ENCODE results near the gene GMPR.
"Not testable (repeated sequence)": the region's sequence is repeated elsewhere in the genome, so short reads cannot be mapped to it uniquely, and the experiment has no call there.

GMPR gene

DNA sequence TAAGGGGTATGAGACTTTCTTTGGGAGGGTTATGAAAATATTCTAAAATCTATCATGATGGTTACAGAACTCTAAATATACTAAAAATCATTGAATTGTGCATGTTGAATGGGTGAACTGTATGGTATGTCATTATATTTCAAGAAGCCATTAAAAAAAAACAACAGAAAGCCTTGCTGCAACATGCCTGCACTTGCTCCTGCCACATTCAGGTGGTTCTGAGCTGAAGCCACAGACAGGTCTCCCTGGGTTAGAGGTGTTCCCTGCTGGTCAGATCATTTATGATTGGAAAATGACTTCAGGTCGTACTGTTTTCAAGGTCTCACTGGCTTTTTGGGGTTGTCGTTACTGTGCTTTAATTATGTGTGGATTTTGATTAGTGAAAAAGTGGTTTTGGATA is 13.3 kb downstream of the GMPR start:
- peak in 1 of 3 experiments; percentile 6 for DNase-seq

DNA sequence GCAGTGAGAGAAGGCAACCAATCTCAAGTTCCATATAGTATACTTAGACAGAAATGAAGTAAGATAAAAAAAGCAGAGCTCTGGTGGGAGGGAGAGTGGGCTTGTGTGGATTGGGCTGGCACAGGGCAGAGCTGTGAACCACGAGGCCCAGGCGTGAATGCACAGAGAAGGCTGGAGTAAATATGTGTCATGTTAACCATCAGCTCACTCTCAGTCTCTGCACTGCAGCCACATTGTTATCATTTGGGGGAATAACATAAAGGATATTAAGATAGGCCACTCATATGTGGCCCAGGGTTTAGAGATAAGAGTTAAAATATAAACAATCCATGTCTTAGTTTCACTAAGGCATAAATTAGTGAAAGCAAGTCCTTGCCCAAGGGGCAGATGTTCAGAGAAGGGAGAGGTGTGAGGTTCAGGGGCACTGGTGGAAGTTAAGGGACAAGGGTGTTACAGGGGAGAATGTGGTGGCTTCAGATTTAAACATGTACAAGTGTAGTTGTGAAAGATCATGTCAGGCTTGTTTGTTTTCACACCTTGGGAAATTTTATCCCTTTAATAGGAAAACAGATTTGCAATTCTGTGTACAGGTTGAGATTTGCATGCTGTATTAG is 14.4 kb downstream of the GMPR start:
- no peak for DNase-seq

DNA sequence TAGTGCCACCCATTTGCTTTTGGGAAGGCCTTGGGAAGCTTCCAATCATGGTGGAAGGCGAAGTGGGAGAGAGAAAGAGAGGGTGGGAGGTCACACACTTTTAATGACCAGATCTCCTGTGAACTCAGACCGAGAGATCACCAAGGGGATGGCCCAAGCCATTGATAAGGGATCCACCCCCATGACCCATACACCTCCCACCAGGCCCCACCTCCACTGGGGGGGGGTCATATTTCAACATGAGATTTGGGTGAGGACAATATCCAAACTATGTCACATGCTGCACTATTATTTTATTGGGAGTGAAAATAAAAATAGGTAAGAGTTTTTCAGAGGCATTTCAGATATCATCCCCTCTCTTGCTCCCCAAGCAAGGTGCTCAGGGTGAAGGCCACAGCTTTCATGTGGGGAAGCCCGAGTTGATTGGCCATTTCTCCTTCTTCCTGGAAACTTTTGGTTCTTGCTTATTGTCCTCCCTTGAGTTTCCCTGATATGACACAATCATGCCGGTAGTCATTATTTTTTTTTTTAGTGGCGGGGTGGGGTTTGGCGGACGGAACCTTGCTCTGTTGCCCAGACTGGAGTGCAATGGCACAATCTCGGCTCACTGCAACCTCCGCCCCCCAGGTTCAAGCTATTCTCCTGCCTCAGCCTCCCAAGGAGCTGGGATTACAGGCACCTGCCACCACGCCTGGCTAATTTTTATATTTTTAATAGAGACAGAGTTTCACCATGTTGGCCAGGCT is 15.2 kb downstream of the GMPR start:
- no peak for DNase-seq

DNA sequence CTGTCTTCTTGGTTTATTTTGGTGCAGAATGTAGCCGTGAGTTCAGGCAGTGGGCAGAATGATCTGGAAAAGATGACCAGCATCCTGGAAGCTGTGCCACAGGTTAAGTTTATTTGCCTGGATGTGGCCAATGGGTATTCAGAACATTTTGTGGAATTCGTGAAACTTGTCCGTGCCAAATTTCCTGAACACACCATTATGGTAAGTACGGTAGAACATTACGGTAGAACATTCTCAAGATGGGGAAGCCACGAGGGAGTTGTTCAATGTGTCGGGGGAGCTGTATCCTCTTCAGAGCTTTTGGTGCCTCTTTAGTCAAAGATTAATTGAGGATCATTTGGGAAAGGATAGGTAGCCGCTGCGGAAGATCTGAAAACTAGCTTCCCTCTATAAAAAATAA is 16.1 kb downstream of the GMPR start:
- no peak for DNase-seq

DNA sequence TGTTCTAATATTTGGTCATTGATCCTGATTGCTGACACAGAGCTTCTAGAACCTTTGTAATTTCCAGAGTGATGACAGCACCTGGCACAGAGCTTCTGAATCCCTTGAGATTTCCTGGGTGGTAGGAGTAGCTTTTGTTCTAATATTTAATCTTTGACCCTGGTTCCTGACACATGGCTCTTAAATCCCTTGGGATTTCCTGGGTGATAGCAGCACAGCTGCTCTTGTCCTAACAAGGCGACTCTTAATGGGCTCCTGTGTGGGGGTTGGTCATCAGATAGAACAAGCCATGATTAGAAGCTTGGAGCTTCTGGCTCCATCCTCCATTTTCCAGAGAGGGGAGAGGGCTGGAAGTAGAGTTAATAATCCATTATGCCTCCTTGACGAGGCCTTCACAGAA is 18.4 kb downstream of the GMPR start:
- DNase-seq = peak in 1 of 3 experiments; percentile 7

DNA sequence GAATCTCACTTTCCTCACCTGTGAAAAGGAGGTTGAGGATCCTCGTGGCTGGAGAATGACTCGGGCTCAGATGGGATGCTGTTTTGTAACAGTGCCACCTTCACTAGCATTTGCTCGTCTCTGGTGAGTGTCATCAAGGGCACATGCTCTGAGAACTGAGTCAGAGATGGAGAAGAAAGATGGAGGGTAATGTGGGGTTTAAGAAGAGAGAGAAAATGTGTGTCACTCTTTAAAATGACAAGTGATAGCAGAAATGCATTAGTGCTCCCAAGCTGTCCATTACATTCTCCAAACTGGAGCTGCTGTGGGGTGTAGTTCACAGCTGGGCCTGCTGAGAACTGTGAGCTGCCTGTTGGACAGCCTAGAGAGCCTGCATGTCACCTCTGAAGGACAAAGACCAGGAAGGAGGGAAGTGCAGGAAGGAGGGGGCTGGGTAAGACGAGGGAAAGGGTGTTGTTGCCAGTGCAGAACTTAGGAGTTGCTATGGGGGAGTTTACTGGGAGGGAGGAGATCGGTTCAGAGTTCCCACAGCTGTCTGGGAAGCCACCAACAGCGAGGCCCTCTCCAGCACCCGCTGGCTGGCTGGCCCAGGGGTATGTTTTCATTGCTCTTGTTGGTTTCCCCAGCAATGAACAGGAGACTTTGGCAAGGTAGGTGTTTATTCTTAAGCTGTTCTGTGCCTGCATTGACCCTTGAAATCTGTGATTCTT is 19.8 kb downstream of the GMPR start:
- DNase-seq = no peak

DNA sequence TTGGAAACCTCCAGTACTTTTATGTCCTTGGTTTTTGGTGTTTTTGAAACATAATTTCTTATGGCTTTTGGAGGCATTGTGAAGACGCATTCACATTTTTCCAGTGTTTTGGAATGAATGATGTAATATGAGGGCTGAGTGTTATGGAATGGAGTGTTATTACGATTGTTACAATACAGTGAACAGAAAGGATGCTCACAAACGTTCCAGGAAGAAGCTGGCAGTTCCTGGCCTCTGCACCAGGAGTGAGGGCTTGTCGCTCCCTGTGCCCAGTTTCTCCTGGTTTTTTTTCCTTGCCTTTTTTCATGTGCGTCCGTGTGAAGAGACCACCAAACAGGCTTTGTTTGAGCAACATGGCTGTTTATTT is 20.3 kb downstream of the GMPR start:
- no peak for DNase-seq

DNA sequence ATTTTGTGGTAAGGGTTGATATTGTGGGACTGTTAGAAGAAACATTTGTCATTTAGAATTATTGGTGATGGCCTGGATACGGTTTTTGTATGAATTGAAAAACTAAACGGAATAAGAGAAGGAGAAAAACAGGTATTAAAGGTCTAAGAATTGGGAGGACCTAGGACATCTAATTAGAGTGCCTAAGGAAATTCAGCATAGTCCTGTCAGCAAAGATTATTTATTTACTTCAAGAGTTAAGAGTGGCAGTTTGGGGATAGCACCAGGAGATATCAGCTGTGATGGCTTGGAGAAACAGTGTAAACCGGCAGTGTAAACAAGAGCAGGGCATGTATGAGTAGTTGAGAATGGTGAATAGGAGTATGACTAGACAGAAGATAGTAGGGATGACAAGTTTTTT is 21.2 kb downstream of the GMPR start:
- not testable (repeated sequence) for DNase-seq

DNA sequence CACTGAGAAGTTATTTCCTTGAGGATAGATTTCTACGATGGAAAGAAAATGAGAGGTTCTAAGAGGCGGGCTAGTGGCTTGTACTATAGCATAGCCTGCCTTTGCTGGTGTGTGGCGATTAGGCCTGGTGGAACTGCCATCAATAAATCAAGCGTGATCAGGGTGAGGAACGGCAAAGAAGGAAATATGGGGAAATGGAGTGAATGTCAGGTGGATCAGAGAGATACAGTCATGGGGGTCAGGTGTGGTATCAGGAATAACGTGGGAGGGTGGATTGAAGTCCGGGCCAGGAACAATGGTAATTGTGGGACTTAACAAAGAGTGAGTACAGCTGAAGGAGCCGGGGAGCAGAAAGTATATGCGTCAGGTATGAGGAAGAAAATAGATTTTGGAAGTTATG is 22.2 kb downstream of the GMPR start:
- not testable (repeated sequence) for DNase-seq

DNA sequence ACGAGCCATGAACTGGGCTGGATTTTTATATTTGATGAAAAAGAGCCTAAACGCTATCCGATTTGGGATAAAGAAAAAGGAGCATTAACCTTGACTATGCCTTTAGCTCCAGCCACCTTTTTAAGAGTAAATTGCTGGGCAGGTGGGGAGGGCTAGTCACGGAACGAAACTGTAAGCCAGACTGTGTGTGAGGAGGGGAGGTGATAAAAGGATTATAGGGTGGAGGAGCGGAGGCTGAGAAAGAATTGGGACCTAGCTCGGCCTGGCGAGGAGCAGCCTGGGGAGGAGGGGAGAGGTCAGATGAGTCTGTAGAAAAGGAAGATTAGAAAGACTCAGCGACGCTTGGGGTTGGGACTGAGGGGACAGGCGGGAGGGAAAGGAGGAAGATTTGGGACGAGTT is 24.4 kb downstream of the GMPR start:
- DNase-seq = not testable (repeated sequence)

DNA sequence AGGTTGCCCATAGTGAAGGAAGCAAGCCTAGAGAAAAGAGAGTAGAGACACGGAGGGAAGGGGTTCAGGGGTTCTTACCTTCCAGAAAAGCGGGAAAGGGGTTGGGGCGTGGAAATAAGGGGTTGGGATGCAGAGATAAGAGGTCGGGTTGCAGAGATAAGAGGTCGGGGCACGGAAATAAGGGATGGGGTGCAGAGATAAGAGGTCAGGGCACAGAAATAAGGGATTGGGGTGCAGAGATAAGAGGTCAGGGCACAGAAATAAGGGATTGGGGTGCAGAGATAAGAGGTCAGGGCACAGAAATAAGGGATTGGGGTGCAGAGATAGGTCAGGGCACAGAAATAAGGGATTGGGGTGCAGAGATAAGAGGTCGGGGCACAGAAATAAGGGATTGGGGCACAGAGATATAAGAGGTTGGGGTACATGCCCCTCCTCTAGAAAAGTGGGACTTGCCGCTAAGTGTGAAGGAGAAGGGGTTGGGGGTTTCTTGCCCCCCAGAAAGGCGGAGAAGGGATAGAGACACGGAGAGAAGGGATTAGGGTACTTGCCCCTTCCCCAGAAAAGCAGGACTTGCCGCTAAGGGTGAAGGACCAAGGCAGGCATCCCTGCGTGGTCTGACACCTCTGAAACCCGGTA is 25.2 kb downstream of the GMPR start:
- DNase-seq = not testable (repeated sequence)

DNA sequence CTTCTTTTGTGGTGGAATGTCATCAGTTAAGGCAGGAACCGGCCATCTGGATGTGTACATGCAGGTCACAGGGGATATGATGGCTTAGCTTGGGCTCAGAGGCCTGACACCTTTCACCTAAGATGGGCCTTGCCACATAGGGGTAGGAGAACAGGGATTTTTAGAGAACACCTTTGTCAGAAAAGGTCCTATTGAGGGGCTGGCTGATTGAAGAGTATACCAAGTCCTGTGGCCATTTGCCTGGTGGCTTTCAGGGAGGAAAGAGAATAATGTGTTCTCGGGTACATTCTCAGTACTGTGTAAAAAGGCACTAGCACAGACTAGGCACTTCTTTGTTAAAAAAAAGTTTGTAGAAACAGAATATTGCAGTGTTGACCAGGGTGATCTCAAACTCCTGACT is 26.4 kb downstream of the GMPR start:
- DNase-seq = no peak

DNA sequence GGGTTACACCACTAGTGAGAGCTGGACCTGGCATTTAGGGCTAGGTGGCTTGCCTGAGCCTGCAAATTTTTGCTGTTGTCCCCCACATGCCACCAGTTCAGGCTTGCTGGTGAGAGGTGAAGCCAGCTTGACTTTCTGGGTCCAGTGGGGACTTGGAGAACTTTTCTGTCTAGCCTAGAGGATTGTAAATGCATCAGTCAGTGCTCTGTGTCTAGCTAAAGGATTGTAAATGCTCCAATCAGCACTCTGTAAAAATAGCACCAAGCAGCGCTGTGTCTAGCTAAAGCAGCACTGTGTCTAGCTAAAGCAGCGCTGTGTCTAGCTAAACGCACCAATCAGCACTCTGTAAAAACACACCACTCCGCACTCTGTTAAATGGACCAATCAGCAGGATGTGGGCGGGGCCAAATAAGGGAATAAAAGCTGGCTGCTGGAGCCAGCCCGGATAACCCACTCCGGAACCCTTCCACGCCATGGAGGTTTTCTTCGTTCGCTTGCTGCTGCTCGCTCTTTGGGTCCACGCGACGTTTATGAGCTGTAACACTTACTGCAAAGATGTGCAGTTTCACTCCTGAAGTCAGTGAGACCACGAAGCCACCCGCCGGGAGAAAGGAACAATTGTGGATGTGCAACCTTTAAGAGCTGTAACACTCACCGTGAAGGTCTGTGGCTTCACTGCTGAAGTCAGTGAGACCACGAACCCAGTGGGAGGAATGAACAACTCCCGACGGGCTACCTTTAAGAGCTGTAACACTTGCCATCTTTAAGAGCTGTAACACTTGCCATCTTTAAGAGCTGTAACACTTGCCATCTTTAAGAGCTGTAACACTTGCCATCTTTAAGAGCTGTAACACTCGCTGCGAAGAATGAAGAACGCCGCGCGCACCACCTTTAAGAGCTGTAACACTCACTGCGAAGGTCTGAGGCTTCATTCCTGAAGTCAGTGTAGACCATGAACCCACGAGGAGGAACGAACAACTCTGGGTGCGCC is 27.3 kb downstream of the GMPR start:
- DNase-seq = no peak

DNA sequence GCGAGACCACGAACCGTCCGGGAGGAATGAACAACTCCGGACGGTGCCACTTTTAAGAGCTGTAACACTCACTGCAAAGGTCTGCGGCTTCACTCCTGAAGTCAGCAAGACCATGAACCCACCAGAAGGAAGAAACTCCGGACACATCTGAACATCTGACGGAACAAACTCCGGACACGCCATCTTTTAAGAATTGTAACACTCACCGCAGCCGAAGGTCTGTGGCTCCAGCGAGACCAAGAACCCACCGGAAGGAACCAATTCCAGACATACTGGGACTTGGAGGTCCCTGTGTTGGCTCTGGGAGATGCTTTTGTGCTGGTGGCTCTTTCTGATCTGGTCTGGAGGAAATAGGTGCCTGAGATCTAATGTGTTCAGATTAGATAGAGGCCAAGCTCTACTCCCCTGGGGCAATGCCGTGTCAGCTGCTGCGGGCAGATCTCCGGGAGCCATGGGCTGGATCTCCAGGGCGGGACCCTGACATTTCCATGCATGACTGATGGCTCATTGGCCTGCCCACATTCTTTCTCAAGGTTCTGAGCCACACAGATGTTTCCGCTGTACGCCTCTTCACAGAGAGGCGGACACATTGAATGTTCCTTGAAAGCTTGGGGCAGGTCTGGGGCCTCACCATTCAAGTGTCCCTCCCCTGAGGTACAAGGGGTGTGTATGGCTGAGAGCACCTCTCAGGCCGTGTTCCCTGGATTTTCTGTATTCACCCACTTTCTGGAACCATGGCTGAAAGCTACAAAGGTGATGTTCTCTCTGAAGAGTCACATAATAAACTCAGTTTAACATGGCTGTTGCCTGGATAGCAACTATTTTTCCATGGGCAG is 29.3 kb downstream of the GMPR start:
- no peak for DNase-seq

DNA sequence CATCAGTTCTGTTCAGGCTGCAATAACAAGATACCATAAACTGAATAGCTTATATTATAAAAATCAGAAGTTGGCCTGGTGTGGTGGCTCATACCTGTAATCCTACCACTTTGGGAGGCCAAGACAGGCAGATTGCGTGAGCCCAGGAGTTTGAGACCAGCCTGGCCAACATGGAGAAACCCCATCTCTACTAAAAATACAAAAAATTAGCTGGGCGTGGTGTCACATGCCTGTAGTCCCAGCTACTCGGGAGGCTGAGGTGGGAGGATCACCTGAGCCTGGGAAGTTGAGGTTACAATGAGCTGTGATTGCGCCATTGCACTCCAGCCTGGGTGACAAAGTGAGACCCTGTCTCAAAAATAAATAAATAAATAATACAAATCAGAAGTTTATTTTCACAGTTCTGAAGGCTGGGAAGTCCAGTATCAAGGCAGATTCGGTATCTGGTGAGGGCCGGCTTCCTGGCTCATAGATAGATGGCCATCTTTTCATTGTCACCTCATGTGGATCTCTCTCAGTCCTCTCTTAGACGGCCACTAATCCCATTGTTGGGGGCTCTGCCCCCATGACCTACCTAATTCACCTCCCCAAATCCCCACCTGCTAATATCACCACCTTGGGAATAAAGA is 31.2 kb downstream of the GMPR start:
- DNase-seq = not testable (repeated sequence)

DNA sequence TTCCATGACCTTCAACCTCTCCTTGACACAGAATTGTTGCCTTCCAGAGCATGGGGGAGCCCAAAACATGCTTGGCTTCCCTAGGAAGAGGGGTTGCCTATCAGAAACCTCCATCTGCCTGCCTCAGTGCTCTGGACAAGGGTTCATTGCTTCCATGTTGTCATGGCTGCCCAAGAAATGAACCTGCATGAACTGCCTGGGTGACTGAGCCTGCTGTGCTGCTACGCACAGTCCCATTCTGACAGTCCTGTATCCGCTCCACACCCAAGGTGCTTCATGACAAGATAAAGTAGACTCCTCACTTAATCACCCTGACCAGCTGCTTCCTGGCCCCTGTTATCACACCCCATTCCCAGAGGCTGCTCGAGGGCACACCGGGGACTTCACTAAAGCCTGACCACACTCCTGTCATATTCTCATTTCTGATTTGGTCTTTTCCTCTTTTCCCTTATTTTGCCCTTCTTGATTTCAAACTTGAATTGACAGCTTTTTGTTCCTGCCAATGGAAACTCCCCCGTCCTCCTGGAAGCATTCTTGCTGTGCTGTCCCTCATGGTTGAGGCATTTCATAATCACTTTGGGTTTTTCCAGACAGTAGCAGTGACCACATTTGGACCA is 31.9 kb downstream of the GMPR start:
- DNase-seq = no peak

DNA sequence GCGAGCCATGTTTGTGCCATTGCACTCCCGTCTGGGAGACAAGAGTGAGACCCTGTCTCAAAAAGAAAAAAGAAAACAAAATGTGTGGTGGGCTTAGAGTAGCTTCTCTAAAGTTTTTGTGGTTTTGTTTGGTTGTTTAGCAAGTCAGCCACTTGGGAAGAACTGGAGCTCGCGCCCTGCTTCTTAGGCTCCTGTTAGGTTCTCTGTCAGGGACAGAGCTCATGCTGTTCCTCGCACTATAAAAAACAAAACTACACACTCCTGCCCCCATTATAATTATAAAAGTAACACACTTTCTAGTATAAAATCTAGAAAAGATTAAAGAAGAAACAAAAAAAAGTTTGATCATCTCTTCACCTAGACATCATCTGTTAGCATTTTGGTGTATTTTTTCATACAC is 33.0 kb downstream of the GMPR start:
- no peak for DNase-seq

DNA sequence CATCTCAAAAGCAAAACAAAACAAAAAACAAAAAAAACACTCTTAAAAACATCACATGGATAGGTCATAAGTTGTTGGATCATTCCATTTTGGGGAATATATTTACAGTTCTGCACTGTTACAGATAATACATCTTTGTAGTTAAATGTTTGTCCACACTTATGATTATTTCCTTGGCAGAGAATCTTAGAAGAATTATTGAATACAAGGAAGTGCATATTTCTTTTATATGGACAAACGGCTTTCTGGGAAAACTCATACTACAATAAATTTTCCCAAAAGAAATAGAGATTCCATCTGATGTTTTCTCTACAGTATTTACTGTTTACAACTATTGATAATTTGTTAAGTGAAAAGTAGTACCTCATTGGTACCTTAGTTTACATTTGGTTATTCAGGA is 33.8 kb downstream of the GMPR start:
- DNase-seq = no peak

DNA sequence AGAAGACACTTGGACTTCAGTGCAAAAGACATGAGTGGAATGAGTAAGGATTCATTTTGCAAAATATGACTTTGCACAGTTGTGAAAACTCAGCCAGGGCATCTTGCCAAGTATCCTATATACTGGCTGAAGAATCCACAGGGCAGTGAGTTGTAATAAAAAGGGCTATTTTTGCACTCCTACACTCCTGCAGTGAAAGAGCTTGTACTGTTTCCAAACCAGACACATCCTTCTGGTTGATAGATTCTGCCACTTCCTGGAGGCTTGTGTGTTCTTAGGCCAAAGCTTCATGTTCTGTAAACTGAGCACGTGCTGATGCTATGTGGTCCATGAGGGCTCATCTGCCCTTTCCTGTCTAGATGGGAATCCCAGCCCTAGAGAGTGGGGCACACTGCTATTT is 34.9 kb downstream of the GMPR start:
- no peak for DNase-seq

DNA sequence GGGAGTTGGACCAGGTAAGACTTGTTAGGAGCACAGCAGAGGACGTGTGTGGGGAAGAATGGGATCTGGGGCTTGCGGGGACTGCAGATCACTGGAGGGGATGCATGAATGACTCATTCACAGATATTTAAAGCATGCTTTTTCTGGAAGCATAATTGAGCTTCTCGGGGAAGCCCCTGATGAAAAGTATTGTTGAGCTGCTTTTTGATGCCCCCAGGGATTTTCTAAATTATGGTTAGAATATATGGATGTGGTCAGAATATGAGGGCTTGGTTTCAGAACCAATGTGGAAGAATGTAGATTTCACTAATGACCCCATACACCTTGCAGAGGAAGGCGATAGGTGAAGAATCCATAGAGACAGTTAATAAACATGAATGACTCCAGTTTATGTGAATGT is 36.1 kb downstream of the GMPR start:
- DNase-seq = no peak

All from NCI-H1417 (cell line).